Osteoblast (primary cell): ENCODE results near the gene CCDC178. TPM values are rescaled to one million over a fixed set of nuclear protein-coding genes. Genes with fewer than 3 reads are reported as not detected.

Source experiments
- DNase-seq: peaks from one replicate; pipeline ENCODE4 v3.0.0; 2011; ENCODE audit warnings: low spot score, mixed read lengths; ENCODE audit not compliant: insufficient read length; ENCODE audit errors: missing footprints
- H2AFZ ChIP-seq: 2 replicates; pipeline ENCODE4 v1.6.0; 2011; ENCODE audit warnings: mild to moderate bottlenecking, low read length
- H3K27ac ChIP-seq: 2 replicates; pipeline ENCODE4 v1.5.1; 2011; ENCODE audit warnings: mild to moderate bottlenecking, low read depth, low read length, moderate library complexity
- H3K27me3 ChIP-seq: 2 replicates; pipeline ENCODE4 v1.6.0; 2012; ENCODE audit warnings: mild to moderate bottlenecking, control low read depth, inconsistent platforms, low read length, moderate library complexity; ENCODE audit not compliant: insufficient read depth
- H3K36me3 ChIP-seq: 2 replicates; pipeline ENCODE4 v1.5.1; 2011; ENCODE audit warnings: mild to moderate bottlenecking, low read length, control low read depth, moderate library complexity; ENCODE audit not compliant: insufficient read depth
- H3K4me1 ChIP-seq: 2 replicates; pipeline ENCODE4 v1.5.1; 2011; ENCODE audit warnings: mild to moderate bottlenecking, low read length, control low read depth, moderate library complexity; ENCODE audit not compliant: insufficient read depth
- H3K4me2 ChIP-seq: 2 replicates; pipeline ENCODE4 v1.6.0; 2011; ENCODE audit warnings: mild to moderate bottlenecking, low read length; ENCODE audit not compliant: insufficient read depth
- H3K4me3 ChIP-seq: fragments of 200-600 bp; sonication (generic); 3 replicates; pipeline ENCODE4 v1.5.1; 2012; ENCODE audit warnings: mild to moderate bottlenecking, low read length, inconsistent platforms; ENCODE audit not compliant: insufficient read depth
- H3K79me2 ChIP-seq: 2 replicates; pipeline ENCODE4 v1.6.0; 2012; ENCODE audit warnings: mild to moderate bottlenecking, low read length, control low read depth, inconsistent platforms; ENCODE audit not compliant: insufficient read depth
- H3K9me3 ChIP-seq: 2 replicates; pipeline ENCODE4 v1.5.1; 2011; ENCODE audit warnings: low read depth, low read length, control low read depth
- H4K20me1 ChIP-seq: 2 replicates; pipeline ENCODE4 v1.6.0; 2012; ENCODE audit warnings: mild to moderate bottlenecking, low read length, control low read depth; ENCODE audit not compliant: insufficient read depth
- CTCF ChIP-seq: IDR thresholded peaks from 2 replicates; pipeline ENCODE4 v1.5.1; 2011; ENCODE audit warnings: mild to moderate bottlenecking, low read depth, low read length, moderate library complexity; ENCODE audit errors: extremely low read depth
- total RNA-seq: library from RNA; depleted of rRNA; stranded (reverse); fragments of >200 nt; gene quantifications from 2 replicates; pipeline ENCODE4 v1.2.3, GENCODE V29; 2012

Gene CCDC178
- total RNA-seq, 1 donor: not detected

- DNase-seq: no peak
- no peaks in the 10 kb centered on the region for H3K9me3 ChIP-seq
- H2AFZ ChIP-seq: no peak overlapping the region
- H3K27me3 ChIP-seq: no peaks in the 10 kb centered on the region
- H4K20me1 ChIP-seq: no peaks in the 10 kb centered on the region
- H3K79me2 ChIP-seq: no peaks in the 10 kb centered on the region
- H3K4me3 ChIP-seq: no peak overlapping the region
- H3K36me3 ChIP-seq: no peaks in the 10 kb centered on the region
- no peak for TF ChIP-seq CTCF
- H3K4me1 ChIP-seq: peaks cover 16% of the 10 kb centered on the region
- no peak overlapping the region for H3K4me2 ChIP-seq
- no peak overlapping the region for H3K27ac ChIP-seq
These were observed 525.0 kb downstream of the CCDC178 start for GRCh38 chr18:32915516-32915915.

- peaks cover 3% of the 10 kb centered on the region for H3K27me3 ChIP-seq
- no peak overlapping the region for H2AFZ ChIP-seq
- H3K79me2 ChIP-seq: no peaks in the 10 kb centered on the region
- H4K20me1 ChIP-seq: no peaks in the 10 kb centered on the region
- TF ChIP-seq CTCF: no peak
- H3K4me1 ChIP-seq: peaks cover 16% of the 10 kb centered on the region
- no peaks in the 10 kb centered on the region for H3K36me3 ChIP-seq
- no peak for DNase-seq
- peak overlapping the region; percentile 55 for H3K4me2 ChIP-seq
- H3K9me3 ChIP-seq: no peaks in the 10 kb centered on the region
- no peak overlapping the region for H3K4me3 ChIP-seq
- H3K27ac ChIP-seq: no peak overlapping the region
These were observed 528.7 kb downstream of the CCDC178 start for GRCh38 chr18:32911660-32912284.

- Histone ChIP-seq H3K79me2 (no peaks in the 10 kb centered on the region), H3K4me2 (no peak overlapping the region), H3K27me3 (peaks cover 3% of the 10 kb centered on the region), H3K9me3 (no peaks in the 10 kb centered on the region), H2AFZ (no peak overlapping the region), H3K36me3 (no peaks in the 10 kb centered on the region), H4K20me1 (no peaks in the 10 kb centered on the region), H3K4me3 (no peak overlapping the region), H3K27ac (no peak overlapping the region), H3K4me1 (peaks cover 16% of the 10 kb centered on the region)
- TF ChIP-seq CTCF: no peak
- DNase-seq: no peak
These were observed 529.7 kb downstream of the CCDC178 start for GRCh38 chr18:32910694-32911296.

- Histone ChIP-seq H3K4me3 (no peak overlapping the region), H3K4me2 (no peak overlapping the region), H3K27ac (no peak overlapping the region), H3K36me3 (no peaks in the 10 kb centered on the region), H4K20me1 (no peaks in the 10 kb centered on the region), H3K79me2 (no peaks in the 10 kb centered on the region), H2AFZ (no peak overlapping the region), H3K4me1 (peaks cover 16% of the 10 kb centered on the region), H3K27me3 (peaks cover 3% of the 10 kb centered on the region), H3K9me3 (no peaks in the 10 kb centered on the region)
- no peak for DNase-seq
- no peak for TF ChIP-seq CTCF
These were observed 530.5 kb downstream of the CCDC178 start for GRCh38 chr18:32909798-32910561.
